GM21737 (cell line): ENCODE measurements around the gene BLVRA.

Experiments
- ATAC-seq: cut with Tn5 transposase; IDR thresholded peaks from one replicate; pipeline ENCODE4 v1.9.1; 2021; ENCODE audit warnings: mild to moderate bottlenecking, moderate library complexity; ENCODE audit not compliant: unreplicated experiment

The BLVRA gene

DNA sequence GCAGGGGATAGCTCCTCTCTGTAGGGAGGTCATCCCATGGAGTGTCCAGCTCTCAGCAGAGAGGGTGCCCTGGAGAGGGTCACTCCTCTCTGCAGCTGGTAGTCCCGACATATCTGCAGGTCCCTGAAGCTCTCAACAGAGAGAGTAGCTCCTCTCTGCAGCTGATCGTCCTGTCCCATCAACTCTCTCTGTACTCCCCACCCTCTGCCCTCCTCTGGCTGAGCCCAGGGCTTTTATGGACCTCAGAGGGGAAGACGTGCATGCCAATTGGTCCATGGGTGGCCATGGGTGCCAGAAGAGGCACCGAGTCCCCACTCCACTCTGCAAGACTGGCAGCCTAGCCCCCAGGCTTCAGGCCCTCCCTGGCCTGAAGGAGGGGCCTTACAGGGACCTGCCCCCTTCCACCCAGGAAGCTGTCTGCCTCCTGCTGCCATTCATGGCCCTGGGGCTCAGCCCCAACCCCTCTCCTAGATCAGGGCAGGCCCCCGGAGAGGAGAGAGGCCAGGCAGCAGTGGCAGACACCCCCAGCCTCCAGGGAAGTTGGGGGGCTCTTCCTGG lies 9.0 kb upstream of the BLVRA start:
- no peak for ATAC-seq

- ATAC-seq = no peak
Measured at GRCh38 chr7:43750016-43750887, 8.2 kb upstream of the BLVRA start.

GRCh38 chr7:43752411-43752810 lies 6.1 kb upstream of the BLVRA start:
- no peak for ATAC-seq

- no peak for ATAC-seq
Measured at GRCh38 chr7:43753271-43753810, 5.1 kb upstream of the BLVRA start.

DNA sequence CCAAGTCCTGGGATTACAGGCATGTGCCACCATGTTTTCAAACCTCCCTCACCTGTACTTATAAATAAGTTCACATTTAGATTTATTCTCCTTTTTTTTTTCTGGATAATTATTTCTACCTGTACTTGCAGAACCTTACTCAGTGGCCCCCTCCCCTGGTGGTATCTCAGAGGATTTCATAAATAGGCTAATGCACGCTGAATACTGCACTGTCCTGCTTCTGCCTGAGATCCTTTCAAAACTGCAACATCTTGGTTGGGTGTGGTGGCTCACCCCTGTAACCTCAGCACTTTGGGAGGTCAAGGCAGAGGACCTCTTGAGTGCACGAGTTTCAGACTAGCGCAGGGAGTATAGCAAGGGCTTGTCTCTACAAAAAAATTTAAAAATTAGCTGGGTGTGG lies 4.6 kb upstream of the BLVRA start:
- ATAC-seq = no peak

- no peak for ATAC-seq
Measured at GRCh38 chr7:43754596-43754995, 3.9 kb upstream of the BLVRA start.

DNA sequence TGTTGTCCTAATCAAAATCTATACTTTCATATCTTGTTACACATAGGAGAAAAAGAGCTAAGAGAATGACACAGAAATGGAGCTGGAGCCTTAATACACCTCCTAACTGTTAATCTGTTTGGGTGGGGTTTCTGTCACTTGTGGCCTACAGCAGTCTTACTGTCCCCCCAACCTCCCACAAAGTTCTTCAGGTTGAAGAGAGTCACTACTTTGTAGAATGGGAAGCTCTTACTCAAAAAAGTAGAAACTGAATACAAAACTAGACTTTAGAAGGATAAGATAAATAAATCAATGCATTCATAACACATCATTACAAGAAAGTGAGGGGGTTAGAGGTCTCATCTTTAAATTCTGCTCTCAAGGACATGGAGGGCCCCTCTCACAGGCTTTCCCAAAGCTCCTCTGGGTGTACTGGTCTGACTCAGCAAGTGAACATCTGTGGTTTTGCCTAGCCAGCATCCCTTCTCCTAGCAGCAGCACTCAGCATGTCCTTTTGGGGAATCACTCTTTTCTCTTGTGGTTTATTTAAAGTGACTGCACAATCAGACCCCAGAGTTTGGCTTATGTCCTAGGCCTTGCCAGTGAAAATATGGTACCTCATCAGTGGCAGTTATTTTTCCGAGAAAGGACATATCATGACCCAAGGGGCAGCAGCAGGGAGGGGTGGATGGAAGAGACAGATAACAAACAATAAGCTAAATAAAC lies 2.0 kb upstream of the BLVRA start:
- no peak for ATAC-seq

DNA sequence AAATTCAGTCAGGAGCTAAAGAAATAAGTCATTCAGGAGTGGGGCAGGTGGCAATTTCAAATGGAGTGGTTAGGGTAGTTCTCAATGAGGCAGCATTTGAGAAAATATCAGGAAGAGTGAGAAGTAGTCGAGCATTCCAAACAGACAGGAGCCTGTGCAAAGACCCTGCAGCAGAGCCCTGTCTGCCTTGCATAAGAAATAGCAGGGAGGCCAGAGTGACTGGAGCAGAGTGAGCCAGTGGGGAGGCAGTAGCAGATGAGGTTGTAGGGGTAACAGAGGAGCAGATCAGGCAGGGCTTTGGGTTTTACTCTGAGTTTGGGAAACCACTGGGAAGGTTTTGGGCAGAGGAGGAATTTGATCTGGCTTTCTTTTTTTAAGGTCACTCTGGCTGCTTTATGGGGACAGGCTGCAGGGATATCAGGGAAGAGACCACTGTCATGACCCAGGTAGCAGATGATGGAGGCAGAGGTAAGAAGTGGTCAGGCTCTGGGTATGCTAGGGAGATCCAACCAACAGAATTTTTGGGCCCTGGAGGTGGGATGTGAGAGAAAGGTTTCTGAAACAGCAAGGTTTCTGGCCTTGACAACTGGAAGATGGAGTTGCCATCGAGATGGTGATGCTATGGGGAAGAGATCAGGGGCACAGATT lies 1.3 kb upstream of the BLVRA start:
- no peak for ATAC-seq

DNA sequence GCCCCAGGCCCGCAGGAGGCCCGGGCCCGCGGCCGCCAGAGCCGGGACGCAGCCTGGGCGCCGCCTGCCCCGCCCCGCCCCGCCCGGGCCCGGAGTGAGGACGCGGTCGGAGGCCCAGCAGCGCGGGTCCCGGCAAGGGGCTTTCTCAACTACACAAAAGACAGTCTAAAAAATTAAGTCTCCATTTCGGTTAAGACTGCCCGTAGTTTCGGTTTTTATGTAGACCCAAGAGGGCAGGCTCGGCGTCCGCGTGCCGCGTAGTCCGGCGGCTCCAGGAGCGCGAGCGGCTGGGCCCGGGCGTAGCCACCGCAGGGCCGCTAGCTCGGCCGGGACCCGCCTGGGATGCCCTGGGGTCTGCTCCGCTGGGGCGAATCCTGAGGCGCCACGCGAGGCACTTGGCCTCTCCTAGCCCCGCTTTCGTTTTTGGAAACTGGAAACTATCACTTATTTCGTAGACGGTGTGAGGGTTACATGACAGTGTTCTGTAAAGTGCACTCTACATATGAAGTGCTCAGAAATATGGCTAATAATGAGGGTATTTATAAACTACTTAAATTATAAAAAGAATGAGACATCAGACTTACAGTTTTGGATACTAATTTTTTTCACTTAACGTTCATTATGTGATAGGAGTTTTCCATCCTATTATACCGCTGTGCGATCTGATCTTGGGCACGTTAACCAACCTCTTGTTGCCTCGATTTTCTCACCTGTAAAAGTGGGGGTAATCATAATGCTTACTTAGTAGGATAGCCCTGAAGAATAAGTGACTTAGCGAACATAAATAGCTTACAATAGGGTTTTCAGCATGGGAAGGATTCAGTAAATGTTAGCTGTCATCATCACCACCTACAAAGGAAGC lies 573 bp downstream of the BLVRA start:
- ATAC-seq = peak; percentile 54

DNA sequence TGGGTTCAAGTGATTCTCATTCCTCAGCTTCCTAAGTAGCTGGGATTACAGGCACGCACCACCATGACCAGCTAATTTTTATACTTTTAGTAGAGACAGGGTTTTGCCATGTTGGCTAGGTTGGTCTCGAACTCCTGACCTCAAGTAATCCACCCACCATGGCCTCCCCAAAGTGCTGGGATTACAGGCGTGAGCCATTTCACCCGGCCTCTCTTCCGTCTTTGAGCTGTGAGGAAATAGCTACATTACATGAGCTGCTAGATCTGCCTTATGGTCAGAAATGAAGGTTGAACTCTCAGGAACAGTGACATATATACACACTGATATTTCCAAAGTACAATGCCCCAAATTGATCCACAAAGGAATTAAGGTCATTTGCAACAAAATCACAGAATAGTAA lies 2.4 kb downstream of the BLVRA start:
- ATAC-seq = no peak

- no peak for ATAC-seq
Measured at GRCh38 chr7:43761382-43761781, 2.9 kb downstream of the BLVRA start.

DNA sequence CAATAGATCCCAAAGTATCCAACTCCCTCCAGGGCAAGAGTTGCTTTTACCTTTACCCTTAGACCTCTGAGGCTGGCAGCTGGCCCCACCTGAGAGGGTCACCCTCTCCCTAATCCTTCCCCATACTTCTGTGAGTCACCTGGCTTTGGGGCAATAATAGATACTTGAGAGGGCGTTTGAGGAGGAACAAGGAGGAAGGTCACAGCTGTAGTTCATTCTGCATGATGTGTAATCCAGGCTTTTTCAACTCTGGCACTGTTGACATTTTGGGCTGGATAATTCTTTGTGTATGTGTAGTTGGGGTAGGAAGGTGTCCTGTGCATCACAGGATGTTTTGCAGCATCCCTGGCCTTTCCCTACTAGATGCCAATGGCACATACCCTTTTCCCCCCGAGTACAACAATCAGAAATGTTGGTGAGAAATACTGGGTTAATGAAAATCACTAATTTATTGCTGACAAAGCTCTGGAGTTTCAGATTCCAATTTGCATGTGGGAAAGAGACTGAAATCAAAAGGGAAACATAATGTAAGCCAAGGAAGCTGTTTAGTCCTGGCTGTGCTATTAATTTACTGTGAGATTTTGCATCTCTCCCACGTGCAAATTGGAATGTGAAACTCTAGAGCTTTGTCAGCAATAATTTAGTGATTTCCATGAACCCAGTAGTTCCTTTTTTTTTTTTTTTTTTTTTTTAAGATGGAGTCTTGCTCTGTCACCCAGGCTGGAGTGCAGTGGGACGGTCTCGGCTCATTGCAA lies 3.6 kb downstream of the BLVRA start:
- no peak for ATAC-seq

GRCh38 chr7:43763183-43763582 lies 4.7 kb downstream of the BLVRA start:
- no peak for ATAC-seq

GRCh38 chr7:43764039-43764761 lies 5.7 kb downstream of the BLVRA start:
- ATAC-seq = peak; percentile 63

- ATAC-seq = no peak
Measured at GRCh38 chr7:43764807-43765491, 6.5 kb downstream of the BLVRA start.

DNA sequence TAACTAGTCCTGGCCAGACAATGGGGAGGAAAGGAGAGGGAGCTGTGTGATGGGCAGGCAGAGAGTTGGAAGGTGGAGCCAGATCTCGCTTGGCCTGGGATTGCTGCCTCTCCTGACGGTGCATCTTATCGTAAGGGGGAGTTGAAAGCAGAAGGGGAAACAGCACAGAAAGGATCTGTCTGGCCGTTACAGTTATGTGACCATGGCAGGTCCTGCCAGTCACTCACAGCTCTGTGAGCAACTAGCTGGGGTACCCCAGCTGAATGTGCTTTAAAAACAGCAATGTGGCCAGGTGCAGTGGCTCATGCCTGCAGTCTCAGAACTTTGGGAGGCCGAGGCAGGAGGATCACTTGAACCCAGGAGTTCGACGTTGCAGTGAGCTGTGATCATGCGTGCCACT lies 8.1 kb downstream of the BLVRA start:
- no peak for ATAC-seq

DNA sequence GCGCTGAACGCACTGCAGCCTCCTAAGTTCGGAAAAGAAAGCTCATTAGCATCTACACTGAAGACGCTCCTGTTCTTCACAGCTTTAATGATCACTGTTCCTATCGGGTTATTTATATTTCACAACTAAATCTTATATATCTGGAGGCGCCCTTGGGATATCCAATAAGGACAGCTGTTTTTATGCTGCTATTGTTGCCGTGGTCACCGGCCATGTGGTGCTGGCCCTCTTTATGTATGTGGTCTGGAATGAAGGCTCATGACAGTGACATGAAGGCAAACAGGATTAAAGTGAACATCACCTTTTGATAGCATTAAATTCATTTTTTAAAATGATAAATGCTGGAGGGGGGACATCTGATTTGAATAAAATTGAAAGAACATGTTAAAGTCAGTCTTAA lies 8.8 kb downstream of the BLVRA start:
- no peak for ATAC-seq

- ATAC-seq = no peak
Measured at GRCh38 chr7:43768201-43768886, 9.9 kb downstream of the BLVRA start.
